GM18511 (cell line): Measurements from ENCODE around the gene LAMC3.
"Not testable (repeated sequence)": the region's sequence is repeated elsewhere in the genome, so short reads cannot be mapped to it uniquely, and the experiment has no call there.

Experiments
- ATAC-seq: cut with Tn5 transposase; IDR thresholded peaks from one replicate; pipeline ENCODE4 v1.9.1; 2021; ENCODE audit warnings: mild to moderate bottlenecking, moderate library complexity; ENCODE audit not compliant: unreplicated experiment

LAMC3 gene

GRCh38 chr9:131095666-131096268, 86.8 kb downstream of the LAMC3 start:
- no peak for ATAC-seq

GRCh38 chr9:131096269-131097125, 87.5 kb downstream of the LAMC3 start, which contains the start of gene AIF1L:
Gene AIF1L (plus strand): TSS chr9:131096531. CDS start chr9:131096630, 99 bp downstream.
- no peak for ATAC-seq

- no peak for ATAC-seq
Measured at GRCh38 chr9:131097126-131097947, 88.4 kb downstream of the LAMC3 start.

- no peak for ATAC-seq
Measured at GRCh38 chr9:131097948-131098278, 88.9 kb downstream of the LAMC3 start.

GRCh38 chr9:131098391-131099101, 89.6 kb downstream of the LAMC3 start:
- no peak for ATAC-seq

- no peak for ATAC-seq
Measured at GRCh38 chr9:131099102-131099606, 90.2 kb downstream of the LAMC3 start.

- ATAC-seq, result not testable (repeated sequence)
Measured at GRCh38 chr9:131099845-131100244, 90.9 kb downstream of the LAMC3 start.

GRCh38 chr9:131100445-131100844, 91.5 kb downstream of the LAMC3 start:
- no peak for ATAC-seq

GRCh38 chr9:131101207-131101964, 92.4 kb downstream of the LAMC3 start:
- no peak for ATAC-seq

- ATAC-seq, result no peak
Measured at GRCh38 chr9:131103024-131103423, 94.0 kb downstream of the LAMC3 start.

GRCh38 chr9:131103535-131103934, 94.6 kb downstream of the LAMC3 start:
- ATAC-seq, result no peak

- no peak for ATAC-seq
Measured at GRCh38 chr9:131104016-131104740, 95.2 kb downstream of the LAMC3 start.

GRCh38 chr9:131105952-131106351, 97.0 kb downstream of the LAMC3 start:
- no peak for ATAC-seq

GRCh38 chr9:131107760-131108159, 98.8 kb downstream of the LAMC3 start:
- no peak for ATAC-seq

GRCh38 chr9:131111186-131111853, 102.3 kb downstream of the LAMC3 start:
- no peak for ATAC-seq

GRCh38 chr9:131111854-131112311, 102.9 kb downstream of the LAMC3 start:
- ATAC-seq, result no peak

- no peak for ATAC-seq
Measured at GRCh38 chr9:131112374-131113154, 103.6 kb downstream of the LAMC3 start.

- no peak for ATAC-seq
Measured at GRCh38 chr9:131113655-131114054, 104.7 kb downstream of the LAMC3 start.
